Lower lobe of right lung (tissue), 2 donors: ENCODE results near the gene LMTK2. TPM values are rescaled to one million over a fixed set of nuclear protein-coding genes. Genes with fewer than 3 reads are reported as not detected.
A peak's percentile ranks its signal among the peaks of the same experiment; 100 is the strongest.

Source experiments
- ATAC-seq, 2 donors: fragments of 200-7000 bp; cut with Tn5 transposase; one replicate each; pipeline ENCODE4 v1.9.1; 2020 to 2022; ENCODE audit warnings: mild to moderate bottlenecking in 2 of 2, moderate library complexity in 2 of 2
- DNase-seq: peaks from one replicate; pipeline ENCODE4 v3.0.0-alpha.2; 2020
- H3K27ac ChIP-seq: fragments of 200-600 bp; one replicate; pipeline ENCODE4 v1.8.0; 2022
- H3K27me3 ChIP-seq: fragments of 200-600 bp; one replicate; pipeline ENCODE4 v1.8.0; 2022; ENCODE audit warnings: low read depth
- H3K36me3 ChIP-seq: fragments of 200-600 bp; one replicate; pipeline ENCODE4 v1.8.0; 2022; ENCODE audit warnings: mild to moderate bottlenecking
- H3K4me1 ChIP-seq: fragments of 200-600 bp; one replicate; pipeline ENCODE4 v1.8.0; 2022
- H3K4me3 ChIP-seq: fragments of 200-600 bp; one replicate; pipeline ENCODE4 v1.8.0; 2022; ENCODE audit warnings: mild to moderate bottlenecking
- H3K9me3 ChIP-seq: fragments of 200-600 bp; one replicate; pipeline ENCODE4 v1.8.0; 2022
- CTCF ChIP-seq: fragments of 200-600 bp; IDR thresholded peaks from one replicate; pipeline ENCODE4 v1.8.0; 2022; ENCODE audit warnings: antibody characterized with exemption, mild to moderate bottlenecking
- intact Hi-C: fragments of 100-400 bp; cut with DNase I; formaldehyde crosslinking; loops from one replicate; pipeline ENCODE4 v1.11.0; 2022
- long read RNA-seq: library from polyadenylated mRNA; unstranded; transcript quantifications from one replicate; pipeline ENCODE4 v2.0.0, GENCODE V29; 2021
- total RNA-seq: library from RNA; stranded (reverse); fragmentation: NEBNext Ultra II Directional; extraction: Animal tissue kit (Norgen Biotek cat#: 25700); gene quantifications from one replicate; pipeline ENCODE4 v1.2.1, GENCODE V29; 2021
- donor health status: DM: no; HTN: yes; CAD: no; lungs with severe emphysema.

Gene LMTK2
- total RNA-seq: 24.5 TPM
- long read RNA-seq, partial matches to known transcripts: 7 of 36 reads
- long read RNA-seq, other reads (novel, unspliced or antisense): 29 of 36 reads

- ATAC-seq: peak; percentile 99 to 100
- peak; percentile 93 for TF ChIP-seq CTCF
- H3K36me3 ChIP-seq: no peaks in the 10 kb centered on the region
- H3K27ac ChIP-seq: peak within 1 kb of the TSS; percentile 89
- peak; percentile 96 for DNase-seq
- peaks cover 4% of the 10 kb centered on the region for H3K9me3 ChIP-seq
- H3K4me3 ChIP-seq: peak within 1 kb of the TSS; percentile 98
- intact Hi-C loops: loop anchor here (10.0 kb wide), 1 partner anchor 58 kb away; no protein-coding TSS in a partner anchor
- peaks cover 32% of the 10 kb centered on the region for H3K4me1 ChIP-seq
- H3K27me3 ChIP-seq: no peaks in the 10 kb centered on the region
These were observed at the start of gene LMTK2 for GRCh38 chr7:98106647-98107312. LMTK2 (plus strand) TSS chr7:98106862; CDS start chr7:98107178, 316 bp downstream.

GRCh38 chr7:98057157-98057556 is 49.5 kb upstream of the LMTK2 start:
- Histone ChIP-seq H3K9me3 (no peaks in the 10 kb centered on the region), H3K36me3 (no peaks in the 10 kb centered on the region), H3K27me3 (no peaks in the 10 kb centered on the region), H3K27ac (no peak overlapping the region), H3K4me1 (no peaks in the 10 kb centered on the region), H3K4me3 (no peak overlapping the region)
- no peak for TF ChIP-seq CTCF
- intact Hi-C loops: no loop called here
- DNase-seq (no peak), ATAC-seq (no peak)

- Histone ChIP-seq H3K9me3 (peaks cover 2% of the 10 kb centered on the region), H3K4me3 (no peak overlapping the region), H3K27me3 (no peaks in the 10 kb centered on the region), H3K27ac (no peak overlapping the region), H3K4me1 (no peaks in the 10 kb centered on the region), H3K36me3 (no peaks in the 10 kb centered on the region)
- no peak for TF ChIP-seq CTCF
- ATAC-seq (no peak), DNase-seq (no peak)
- intact Hi-C loops: no loop called here
These were observed 48.5 kb upstream of the LMTK2 start for GRCh38 chr7:98058186-98058585.

GRCh38 chr7:98064233-98064632 is 42.4 kb upstream of the LMTK2 start:
- no peak for DNase-seq
- intact Hi-C loops: no loop called here
- no peak for ATAC-seq
- peaks cover 2% of the 10 kb centered on the region for H3K9me3 ChIP-seq
- H3K27me3 ChIP-seq: no peaks in the 10 kb centered on the region
- no peaks in the 10 kb centered on the region for H3K36me3 ChIP-seq
- no peaks in the 10 kb centered on the region for H3K4me1 ChIP-seq
- no peak for TF ChIP-seq CTCF
- H3K4me3 ChIP-seq: no peak overlapping the region
- no peak overlapping the region for H3K27ac ChIP-seq

GRCh38 chr7:98066208-98066607 is 40.5 kb upstream of the LMTK2 start:
- no peak overlapping the region for H3K27ac ChIP-seq
- no peaks in the 10 kb centered on the region for H3K36me3 ChIP-seq
- DNase-seq (no peak), ATAC-seq (no peak)
- H3K9me3 ChIP-seq: peaks cover 2% of the 10 kb centered on the region
- H3K4me1 ChIP-seq: no peaks in the 10 kb centered on the region
- no peak overlapping the region for H3K4me3 ChIP-seq
- no peak for TF ChIP-seq CTCF
- intact Hi-C loops: no loop called here
- no peaks in the 10 kb centered on the region for H3K27me3 ChIP-seq
